ENCODE results near the gene PRDX5. TPM values are rescaled to one million over a fixed set of nuclear protein-coding genes. Genes with fewer than 3 reads are reported as not detected.
A peak's percentile ranks its signal among the peaks of the same experiment; 100 is the strongest.

PRDX5 gene
- total RNA-seq, 1 experiment from 2014 or later = 267 TPM

- no peak overlapping the region for H3K27ac ChIP-seq (ENCODE audit: low read depth, low read length)
- TF ChIP-seq ATF3 (IDR thresholded peaks at IDR 0.05) (no peak), CTCF (IDR thresholded peaks at IDR 0.05 in 2 of 3, conservative IDR thresholded peaks at IDR 0.05 in 1 of 3; ENCODE audit: borderline replicate concordance in 1 of 3, insufficient read depth in 1 of 3, low read depth in 2 of 3, low read length in 2 of 3) (peak in 2 of 3 experiments; percentile 35 to 55; a peak in 4 of 6 replicates)
- intact Hi-C loops (cut with micrococcal nuclease) = loop anchor here (5.0 kb wide), 1 partner anchor 37 kb away; the partner anchor contains the start of gene ESRRA
- BruUV-seq (replicated peaks) = no TSS peak
- no peak overlapping the region for H2AFZ ChIP-seq (ENCODE audit: low read depth, low read length, poor library complexity, severe bottlenecking)
- ChIA-PET CTCF (interaction anchor here (1.8 to 3.9 kb wide), 3 partner anchors 12 to 27 kb away, joined by 16 to 46 read pairs (median 27); partner anchors contain the start of genes PRDX5 and TRMT112), RAD21 (ENCODE audit: low non-redundant PET in 1 of 2, low total read pairs in 2 of 2, uncharacterized antibody in 2 of 2, unreplicated experiment in 2 of 2) (interaction anchor here in 1 of 2 experiments (0.6 kb wide), 1 partner anchor 139 kb away, joined by 4 read pairs; no protein-coding TSS in a partner anchor), POLR2A (no interaction called here)
- H3K27me3 ChIP-seq (ENCODE audit: insufficient read depth, low read length) = no peaks in the 10 kb centered on the region
- H3K9me2 ChIP-seq (ENCODE audit: insufficient read depth) = no peaks in the 10 kb centered on the region
- no peak overlapping the region for H3K4me3 ChIP-seq (replicated peaks in 1 of 2; ENCODE audit: low read depth in 1 of 2, low read length in 2 of 2)
- ATAC-seq = 0 out of 2 replicates have a peak, but pooled peaks have one; percentile 15
- no peak overlapping the region for H3K9ac ChIP-seq (ENCODE audit: low read length)
- peaks cover 14 to 39% of the 10 kb centered on the region in 2 experiments for H3K4me1 ChIP-seq (ENCODE audit: control insufficient read depth in 1 of 2, insufficient read depth in 2 of 2, low read length in 2 of 2)
- H3K9me3 ChIP-seq (ENCODE audit: control insufficient read depth in 1 of 2, insufficient read depth in 1 of 2, low read depth in 1 of 2, low read length in 2 of 2) = no peaks in the 10 kb centered on the region
- H3K79me2 ChIP-seq (ENCODE audit: insufficient read depth, low read length) = no peaks in the 10 kb centered on the region
- H4K20me1 ChIP-seq (ENCODE audit: insufficient read depth) = no peaks in the 10 kb centered on the region
- H3K4me2 ChIP-seq (ENCODE audit: low read length) = no peak overlapping the region; the same call in 1 of the 2 replicates
- no peak for DNase-seq (ENCODE audit: low read depth, low spot score)
- H3K36me3 ChIP-seq (ENCODE audit: control insufficient read depth in 1 of 2, insufficient read depth in 2 of 2, low read length in 2 of 2) = no peaks in the 10 kb centered on the region
Observed at GRCh38 chr11:64343767-64344559, 26.0 kb downstream of the PRDX5 start.

GRCh38 chr11:64344787-64345186 lies 26.9 kb downstream of the PRDX5 start:
- ChIA-PET POLR2A (no interaction called here), RAD21 (ENCODE audit: low non-redundant PET in 1 of 2, low total read pairs in 2 of 2, uncharacterized antibody in 2 of 2, unreplicated experiment in 2 of 2) (no interaction called here)
- no peaks in the 10 kb centered on the region for H3K27me3 ChIP-seq (ENCODE audit: insufficient read depth, low read length)
- TF ChIP-seq POLR2AphosphoS5 (IDR thresholded peaks at IDR 0.05; ENCODE audit: low read depth, low read length) (no peak), MAX (IDR thresholded peaks at IDR 0.05) (no peak), CTCF (IDR thresholded peaks at IDR 0.05 in 2 of 3, conservative IDR thresholded peaks at IDR 0.05 in 1 of 3; ENCODE audit: borderline replicate concordance in 1 of 3, insufficient read depth in 1 of 3, low read depth in 2 of 3, low read length in 2 of 3) (no peak), POLR2A (IDR thresholded peaks at IDR 0.05; ENCODE audit: borderline replicate concordance, extremely low read depth, insufficient read depth, insufficient read length) (no peak), CEBPB (IDR thresholded peaks at IDR 0.05; ENCODE audit: low read depth) (no peak), ZFX (IDR thresholded peaks at IDR 0.05) (no peak), SRF (IDR thresholded peaks at IDR 0.05; ENCODE audit: low read depth) (no peak), JUND (IDR thresholded peaks at IDR 0.05) (no peak), EZH2 (IDR thresholded peaks at IDR 0.05) (no peak), FOSL1 (IDR thresholded peaks at IDR 0.05; ENCODE audit: low read depth) (no peak), SIN3A (IDR thresholded peaks at IDR 0.05; ENCODE audit: low read depth) (no peak)

More at GRCh38 chr11:64344787-64345186, 26.9 kb downstream of the PRDX5 start:
- Histone ChIP-seq H3K36me3 (ENCODE audit: control insufficient read depth in 1 of 2, insufficient read depth in 2 of 2, low read length in 2 of 2) (no peaks in the 10 kb centered on the region), H4K20me1 (ENCODE audit: insufficient read depth) (no peaks in the 10 kb centered on the region), H3K79me2 (ENCODE audit: insufficient read depth, low read length) (no peaks in the 10 kb centered on the region), H3K9me2 (ENCODE audit: insufficient read depth) (no peaks in the 10 kb centered on the region), H3K4me3 (replicated peaks in 1 of 2; ENCODE audit: low read depth in 1 of 2, low read length in 2 of 2) (no peak overlapping the region), H3K4me1 (ENCODE audit: control insufficient read depth in 1 of 2, insufficient read depth in 2 of 2, low read length in 2 of 2) (peaks cover 14 to 39% of the 10 kb centered on the region in 2 experiments), H2AFZ (ENCODE audit: low read depth, low read length, poor library complexity, severe bottlenecking) (no peak overlapping the region), H3K27ac (ENCODE audit: low read depth, low read length) (no peak overlapping the region; the same call in 1 of the 2 replicates), H3K9me3 (ENCODE audit: control insufficient read depth in 1 of 2, insufficient read depth in 1 of 2, low read depth in 1 of 2, low read length in 2 of 2) (no peaks in the 10 kb centered on the region), H3K4me2 (ENCODE audit: low read length) (no peak overlapping the region), H3K9ac (ENCODE audit: low read length) (no peak overlapping the region)
- intact Hi-C loops (cut with micrococcal nuclease) = loop anchor here (5.0 kb wide), 1 partner anchor 37 kb away; the partner anchor contains the start of gene ESRRA
- no TSS peak for BruUV-seq (replicated peaks)
- CTCF ChIA-PET = interaction anchor here (1.8 kb wide), 2 partner anchors 10 to 27 kb away, joined by 6 to 8 read pairs; partner anchors contain the start of genes PRDX5 and TRMT112
- no peak for ATAC-seq
- DNase-seq (ENCODE audit: low read depth, low spot score) = no peak

All from HCT116 (cell line).